IPS-20b (cell line): Measurements from ENCODE around the gene ZBTB26.

Source experiments
- H3K27ac ChIP-seq: one replicate; pipeline ENCODE4 v1.5.1; 2013; ENCODE audit warnings: low read length
- H3K27me3 ChIP-seq: 2 replicates; pipeline ENCODE4 v1.6.1; 2013; ENCODE audit warnings: mild to moderate bottlenecking, low read length, inconsistent platforms; ENCODE audit not compliant: insufficient read depth
- H3K36me3 ChIP-seq: 2 replicates; pipeline ENCODE4 v1.6.1; 2013; ENCODE audit warnings: low read depth, mild to moderate bottlenecking, inconsistent platforms, low read length, moderate library complexity; ENCODE audit not compliant: insufficient read depth
- H3K4me1 ChIP-seq: 2 replicates; pipeline ENCODE4 v1.6.1; 2013; ENCODE audit warnings: mild to moderate bottlenecking, control low read depth, inconsistent platforms, low read length, moderate library complexity; ENCODE audit not compliant: insufficient read depth
- H3K4me3 ChIP-seq: 2 replicates; pipeline ENCODE4 v1.5.1; 2013; ENCODE audit warnings: mild to moderate bottlenecking, low read length, inconsistent platforms
- H3K9ac ChIP-seq: 2 replicates; pipeline ENCODE4 v1.6.1; 2013; ENCODE audit warnings: low read depth, mild to moderate bottlenecking, inconsistent platforms, low read length, moderate library complexity
- H3K9me3 ChIP-seq: 2 replicates; pipeline ENCODE4 v1.6.1; 2013; ENCODE audit warnings: mild to moderate bottlenecking, low read depth, low read length, inconsistent platforms; ENCODE audit not compliant: insufficient read depth

ZBTB26 gene

DNA sequence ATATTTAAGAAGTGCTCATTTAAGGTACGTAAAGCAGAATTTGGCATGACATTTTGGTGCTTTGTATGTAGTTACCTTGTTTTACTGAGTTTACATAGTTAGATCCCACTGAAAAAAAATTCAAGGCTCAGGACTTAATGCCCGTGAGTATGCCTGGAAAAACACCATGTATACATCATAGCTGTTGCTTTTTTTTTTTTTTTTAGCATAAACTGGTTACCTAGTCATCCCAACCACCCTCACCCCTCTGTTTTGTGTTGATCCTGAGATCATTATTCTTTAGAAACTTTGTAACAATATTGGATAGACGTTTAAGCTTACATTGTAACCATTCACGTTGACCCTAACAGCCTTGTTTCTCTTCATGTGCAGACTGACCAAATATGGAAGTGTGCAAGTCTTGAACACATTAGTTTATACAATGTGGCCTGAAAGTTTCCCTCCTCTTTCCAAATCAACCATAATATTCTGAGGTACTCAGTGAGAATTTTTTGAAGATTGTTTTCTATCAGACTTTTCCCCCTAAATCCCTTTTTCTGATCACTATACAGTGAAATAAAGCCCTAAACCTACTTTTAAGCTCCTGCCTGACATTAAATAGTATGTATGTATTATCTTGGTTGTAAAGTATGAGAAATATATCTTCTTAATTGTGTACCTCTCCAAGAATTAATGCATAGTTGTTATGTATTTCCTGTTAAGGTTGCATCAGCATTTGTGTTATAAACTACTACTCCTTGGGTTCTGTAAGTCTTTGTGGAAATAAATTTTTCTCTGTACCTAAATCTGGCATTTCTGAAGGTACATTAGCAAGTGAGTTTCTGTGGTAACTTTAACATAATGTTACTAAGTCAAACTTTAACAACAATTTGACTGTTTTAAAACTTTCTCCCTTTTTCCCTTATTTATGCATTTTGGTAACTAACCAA lies 13.9 kb upstream of the ZBTB26 start:
- Histone ChIP-seq H3K27ac (no peak overlapping the region), H3K27me3 (no peaks in the 10 kb centered on the region), H3K36me3 (peaks cover 13% of the 10 kb centered on the region; the same call in 1 of the 2 replicates), H3K9ac (no peak overlapping the region), H3K4me1 (peaks cover 34% of the 10 kb centered on the region), H3K9me3 (no peaks in the 10 kb centered on the region), H3K4me3 (no peak overlapping the region)

DNA sequence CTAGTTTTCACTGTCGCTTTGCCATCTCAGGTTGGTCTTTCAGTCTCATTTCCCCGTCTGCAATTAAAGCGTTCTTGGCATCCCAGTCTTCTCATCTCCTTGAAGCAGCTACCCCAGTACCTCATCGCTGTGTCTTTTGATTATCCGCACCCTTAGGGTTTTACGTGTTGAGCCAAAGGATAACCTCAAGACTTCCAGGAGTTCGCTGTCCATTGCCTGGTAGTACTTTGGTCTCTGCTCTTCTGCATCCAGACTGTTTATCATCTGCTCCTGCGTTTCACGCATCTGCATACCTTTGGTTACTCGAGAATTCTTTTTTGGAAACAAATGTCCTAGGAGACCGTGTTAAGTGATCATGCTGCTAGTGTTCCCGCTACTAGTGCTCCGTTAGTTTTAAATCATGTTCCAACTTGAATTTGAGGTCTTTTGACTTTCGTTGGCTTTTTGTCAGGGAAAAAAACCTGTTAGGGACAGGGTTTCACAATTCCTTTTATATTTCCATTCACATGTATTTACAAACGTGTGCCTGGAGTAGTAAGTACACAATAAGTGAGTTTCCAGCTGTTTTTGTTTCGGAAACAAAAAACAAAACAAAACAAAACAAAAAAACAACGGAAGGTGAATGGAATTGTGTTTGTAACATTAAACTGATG lies 10.4 kb upstream of the ZBTB26 start:
- Histone ChIP-seq H3K4me1 (peaks cover 12% of the 10 kb centered on the region; the same call in 1 of the 2 replicates), H3K4me3 (peak overlapping the region; percentile 91), H3K36me3 (peaks cover 28% of the 10 kb centered on the region), H3K27ac (peak overlapping the region; percentile 88), H3K9me3 (no peaks in the 10 kb centered on the region), H3K27me3 (no peaks in the 10 kb centered on the region), H3K9ac (peak overlapping the region; percentile 91)

DNA sequence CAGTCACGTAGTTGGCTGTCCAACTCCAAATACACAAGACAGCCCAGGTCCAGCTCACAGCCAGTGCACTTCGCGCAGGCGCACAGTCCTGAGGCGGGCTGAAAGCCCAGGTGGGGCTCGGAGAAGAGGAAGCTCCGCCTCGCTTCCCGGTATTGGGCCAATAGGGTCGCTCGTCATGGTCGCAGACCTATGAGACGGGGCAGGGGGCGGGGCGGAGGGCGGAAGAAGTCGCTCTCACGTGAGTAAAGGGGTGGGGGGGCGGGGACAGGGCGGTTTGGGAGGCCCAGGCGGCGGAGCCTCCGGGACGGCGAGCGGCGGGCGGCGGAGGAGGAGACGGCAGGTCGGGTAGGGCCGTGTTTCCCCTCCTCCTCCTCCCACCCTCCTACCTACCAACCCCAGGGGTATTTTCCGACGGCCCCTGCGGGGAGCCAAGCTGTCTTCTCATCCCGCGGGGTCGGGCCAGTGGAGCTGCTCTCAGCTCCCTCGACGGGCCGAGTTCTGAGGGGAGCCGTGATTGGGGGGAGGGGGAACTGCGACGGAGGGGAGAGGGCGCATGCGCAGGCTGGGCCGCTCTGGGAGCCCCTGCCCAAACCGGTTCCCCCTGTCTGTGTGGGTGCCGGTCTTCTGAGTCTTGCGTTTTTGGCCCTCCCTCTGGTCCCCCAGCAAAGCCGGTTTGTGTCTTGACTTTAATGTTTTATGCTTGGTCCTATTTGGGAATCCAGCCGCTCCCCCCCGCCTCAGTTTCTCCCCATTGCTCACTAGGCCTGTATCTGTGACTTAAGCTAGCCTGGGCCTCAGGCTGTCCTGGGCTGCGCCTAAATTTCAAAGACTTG lies 9.7 kb upstream of the ZBTB26 start, which contains the start of gene RABGAP1:
RABGAP1 (plus strand) TSS at position 272 of the 833 bp plus-strand sequence. CDS start 16,040 bp downstream, outside the sequence.
- no peaks in the 10 kb centered on the region for H3K9me3 ChIP-seq
- H3K4me1 ChIP-seq, result peaks cover 8% of the 10 kb centered on the region; the same call in 1 of the 2 replicates
- H3K36me3 ChIP-seq, result peaks cover 35% of the 10 kb centered on the region
- peak within 1 kb of the TSS; percentile 88 for H3K27ac ChIP-seq
- peak within 1 kb of the TSS; percentile 91 for H3K9ac ChIP-seq
- H3K27me3 ChIP-seq, result no peaks in the 10 kb centered on the region
- peak within 1 kb of the TSS; percentile 91 for H3K4me3 ChIP-seq

DNA sequence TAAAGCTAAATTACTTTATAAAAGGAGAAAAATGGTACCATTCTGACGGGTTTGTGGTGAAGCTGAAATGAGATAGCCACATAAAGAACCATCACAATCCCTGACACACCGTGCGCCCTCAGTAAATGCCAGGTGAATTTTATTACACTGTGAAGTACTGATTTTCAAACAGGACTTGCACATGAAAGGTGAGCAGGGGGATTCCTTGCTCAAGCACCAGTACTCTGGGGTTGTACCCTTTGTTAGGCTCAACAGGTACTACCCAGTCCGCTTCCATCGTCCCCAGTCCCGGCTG lies 9.1 kb upstream of the ZBTB26 start:
- Histone ChIP-seq H3K4me3 (peak overlapping the region; percentile 63), H3K4me1 (peaks cover 7% of the 10 kb centered on the region; the same call in 1 of the 2 replicates), H3K9ac (peak overlapping the region; percentile 79; the same call in 1 of the 2 replicates), H3K36me3 (peaks cover 37% of the 10 kb centered on the region), H3K27me3 (no peaks in the 10 kb centered on the region), H3K27ac (peak overlapping the region; percentile 77), H3K9me3 (no peaks in the 10 kb centered on the region)

DNA sequence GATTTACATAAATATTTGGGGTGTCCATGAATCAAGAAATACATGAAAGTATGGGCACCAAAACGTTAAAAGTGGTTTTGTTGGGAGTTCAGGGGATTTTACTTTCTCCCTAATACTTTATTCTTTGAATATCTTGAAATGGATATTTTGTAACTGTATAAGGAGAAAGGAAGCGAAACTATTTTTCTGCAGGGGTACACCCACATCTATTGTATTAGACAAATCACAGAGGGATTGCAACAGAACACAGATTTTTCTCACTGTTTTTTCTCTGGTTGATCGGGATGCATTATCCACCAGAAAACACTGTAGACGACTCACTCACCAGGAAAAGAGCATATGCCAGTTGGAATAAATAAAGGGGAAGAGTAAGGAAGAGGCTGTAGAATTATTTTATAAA lies 8.3 kb upstream of the ZBTB26 start:
- Histone ChIP-seq H3K4me3 (no peak overlapping the region), H3K27ac (no peak overlapping the region), H3K27me3 (no peaks in the 10 kb centered on the region), H3K36me3 (peaks cover 37% of the 10 kb centered on the region), H3K4me1 (peaks cover 7% of the 10 kb centered on the region; the same call in 1 of the 2 replicates), H3K9me3 (no peaks in the 10 kb centered on the region), H3K9ac (no peak overlapping the region)

DNA sequence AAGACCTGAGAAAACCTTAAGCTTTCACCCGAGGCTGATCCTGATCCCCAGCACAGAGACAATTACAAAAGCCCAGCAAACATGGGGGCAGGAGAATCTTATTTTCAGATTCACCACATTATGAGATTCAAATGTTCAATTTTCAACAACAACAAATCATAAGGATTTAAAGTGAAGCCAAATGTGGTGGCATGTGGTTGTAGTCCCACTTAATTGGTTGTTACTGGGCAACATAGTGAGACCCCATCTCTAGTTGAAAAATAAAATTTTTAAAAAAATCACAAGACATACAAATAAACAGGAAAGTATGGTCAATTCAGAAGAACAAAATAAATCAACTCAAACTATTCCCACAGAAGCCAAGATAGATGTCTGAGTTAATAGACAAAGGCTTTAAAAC lies 5.6 kb upstream of the ZBTB26 start:
- peaks cover 7% of the 10 kb centered on the region; the same call in 1 of the 2 replicates for H3K4me1 ChIP-seq
- H3K9ac ChIP-seq, result no peak overlapping the region
- no peaks in the 10 kb centered on the region for H3K9me3 ChIP-seq
- H3K4me3 ChIP-seq, result no peak overlapping the region
- peaks cover 32% of the 10 kb centered on the region for H3K36me3 ChIP-seq
- no peak overlapping the region for H3K27ac ChIP-seq
- no peaks in the 10 kb centered on the region for H3K27me3 ChIP-seq

DNA sequence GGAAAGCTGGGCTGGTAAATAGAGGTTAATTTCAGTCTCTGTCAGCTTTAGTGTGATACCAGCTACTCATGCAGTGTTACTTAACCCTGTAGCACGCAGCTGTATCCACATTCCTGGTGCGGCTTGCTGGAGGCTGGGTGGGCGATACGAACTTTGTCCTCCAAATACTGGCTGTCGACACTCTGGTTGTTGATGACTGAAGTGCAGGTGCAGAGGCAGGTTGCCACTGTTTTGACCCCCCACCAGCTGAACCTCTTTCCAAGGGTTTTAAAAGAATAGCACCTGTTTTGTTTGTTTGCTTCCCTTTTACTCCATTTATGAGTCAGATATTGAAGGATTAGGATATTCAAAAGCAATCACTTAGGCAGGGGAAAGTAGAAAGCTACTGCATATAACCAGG lies 5.2 kb upstream of the ZBTB26 start:
- Histone ChIP-seq H3K27me3 (no peaks in the 10 kb centered on the region), H3K36me3 (peaks cover 32% of the 10 kb centered on the region), H3K27ac (no peak overlapping the region), H3K9ac (no peak overlapping the region), H3K4me3 (no peak overlapping the region), H3K4me1 (peaks cover 7% of the 10 kb centered on the region; the same call in 1 of the 2 replicates), H3K9me3 (no peaks in the 10 kb centered on the region)

DNA sequence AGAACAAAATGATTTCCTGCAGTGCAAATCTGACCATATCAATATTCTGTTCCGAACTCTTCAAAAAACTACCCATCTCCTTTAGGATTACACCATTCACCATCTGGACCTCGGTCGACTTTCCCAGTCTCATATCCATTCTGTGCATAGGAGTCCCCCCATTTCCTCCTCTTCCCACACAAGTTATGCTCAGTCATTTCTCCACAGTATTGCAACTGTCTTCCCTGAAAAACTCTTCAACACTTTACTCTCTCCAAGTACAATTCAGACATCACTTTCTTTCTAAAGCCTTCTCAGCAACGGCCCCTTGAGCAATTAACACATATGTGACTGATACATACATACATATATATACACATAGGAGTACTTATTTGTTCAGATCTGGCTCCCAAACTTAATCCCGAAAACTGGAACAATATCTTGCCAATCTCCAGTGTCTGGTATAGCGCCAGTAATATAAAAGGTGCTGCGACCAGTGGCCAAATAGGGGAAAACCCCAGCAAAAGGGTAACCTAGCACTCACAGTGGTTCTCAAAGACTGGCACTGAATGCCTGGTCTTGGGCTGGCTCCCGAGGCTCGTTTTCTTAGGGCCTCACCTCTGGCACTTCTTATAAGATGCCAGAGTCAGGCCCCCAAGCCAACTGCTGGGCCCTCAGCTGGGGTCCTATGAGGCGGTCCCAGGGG lies 629 bp downstream of the ZBTB26 start:
- peaks cover 7% of the 10 kb centered on the region; the same call in 1 of the 2 replicates for H3K36me3 ChIP-seq
- H3K9me3 ChIP-seq, result no peaks in the 10 kb centered on the region
- peak overlapping the region; percentile 99 for H3K4me3 ChIP-seq
- H3K27ac ChIP-seq, result peak overlapping the region; percentile 68
- no peaks in the 10 kb centered on the region for H3K27me3 ChIP-seq
- H3K4me1 ChIP-seq, result peaks cover 11% of the 10 kb centered on the region
- H3K9ac ChIP-seq, result peak overlapping the region; percentile 96; the same call in 1 of the 2 replicates

DNA sequence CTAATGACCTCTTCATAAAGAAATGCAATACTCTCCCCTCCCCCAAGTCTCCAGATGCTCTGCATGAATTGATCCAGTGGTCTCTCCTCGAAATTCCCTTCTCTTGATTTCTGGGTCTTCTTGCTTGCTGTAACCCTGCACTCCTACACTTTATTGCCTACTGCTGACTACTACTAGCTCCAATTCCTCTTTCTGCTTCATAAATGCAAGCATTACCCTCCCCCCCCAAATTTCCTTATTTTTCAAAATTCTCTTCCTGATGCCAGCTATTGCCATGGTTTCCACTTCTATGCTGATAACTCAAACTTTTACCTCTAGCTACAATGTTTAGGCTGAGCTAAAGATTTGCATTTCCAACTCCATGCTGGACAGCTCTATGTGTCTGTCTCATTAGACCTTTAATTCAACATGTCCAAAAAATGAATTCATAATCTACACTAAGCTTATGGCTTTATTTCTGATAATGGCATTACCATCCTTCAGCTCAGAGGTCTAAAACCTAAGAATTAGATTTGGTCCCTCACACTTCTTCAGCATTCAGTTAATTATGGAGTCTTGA lies 1.4 kb downstream of the ZBTB26 start:
- no peaks in the 10 kb centered on the region for H3K27me3 ChIP-seq
- no peak overlapping the region for H3K27ac ChIP-seq
- H3K4me3 ChIP-seq, result peak overlapping the region; percentile 99
- H3K9me3 ChIP-seq, result no peaks in the 10 kb centered on the region
- H3K36me3 ChIP-seq, result peaks cover 7% of the 10 kb centered on the region; the same call in 1 of the 2 replicates
- peaks cover 11% of the 10 kb centered on the region for H3K4me1 ChIP-seq
- peak overlapping the region; percentile 96; the same call in 1 of the 2 replicates for H3K9ac ChIP-seq

DNA sequence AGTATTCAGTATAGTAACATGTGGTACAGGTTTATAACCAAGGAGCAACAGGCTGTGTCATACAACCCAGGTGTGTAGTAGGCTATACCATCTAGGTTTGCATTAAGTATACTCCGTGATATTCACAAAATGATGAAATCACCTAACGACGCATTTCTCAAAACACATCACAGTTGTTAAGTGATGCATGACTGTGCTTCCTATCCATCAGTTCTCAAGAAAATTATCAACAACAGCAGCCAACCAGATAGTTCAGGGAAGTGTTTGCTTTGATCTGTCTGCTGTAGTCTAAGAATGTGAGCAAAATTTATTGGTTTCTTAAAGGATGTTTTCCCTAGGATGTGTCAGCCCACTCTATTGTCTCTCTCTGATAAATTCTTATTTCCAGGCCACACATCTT lies 7.4 kb downstream of the ZBTB26 start:
- H3K27ac ChIP-seq, result no peak overlapping the region
- H3K4me1 ChIP-seq, result peaks cover 18% of the 10 kb centered on the region; the same call in 1 of the 2 replicates
- H3K9ac ChIP-seq, result no peak overlapping the region
- peaks cover 18% of the 10 kb centered on the region; the same call in 1 of the 2 replicates for H3K36me3 ChIP-seq
- H3K27me3 ChIP-seq, result no peaks in the 10 kb centered on the region
- no peak overlapping the region for H3K4me3 ChIP-seq
- no peaks in the 10 kb centered on the region for H3K9me3 ChIP-seq
